Lung (tissue), 12 donors: ENCODE data around the gene ARMS2. TPM values are rescaled to one million over a fixed set of nuclear protein-coding genes. Genes with fewer than 3 reads are reported as not detected.

ENCODE experiments used
- ATAC-seq: fragments of 200-7000 bp; cut with Tn5 transposase; one replicate; pipeline ENCODE4 v1.9.1; 2020; ENCODE audit warnings: moderate number of reproducible peaks; ENCODE audit not compliant: insufficient read depth, low FRiP score
- DNase-seq, 3 donors: peaks; one replicate each; pipeline ENCODE4 v3.0.0-alpha.2; 2013 to 2017
- H3K27ac ChIP-seq, 2 donors: one replicate each; pipeline ENCODE4 v1.5.1; 2013; ENCODE audit warnings: mild to moderate bottlenecking in 2 of 2, moderate library complexity in 2 of 2, control low read depth in 1 of 2, inconsistent platforms in 1 of 2, low read depth in 1 of 2, low read length in 1 of 2
- H3K27me3 ChIP-seq, 3 donors: one replicate each; pipeline ENCODE4 v1.5.1; 2013; ENCODE audit warnings: low read length in 2 of 3; ENCODE audit not compliant: control insufficient read depth in 3 of 3, insufficient read depth in 3 of 3
- H3K36me3 ChIP-seq, 4 donors: one replicate each; pipeline ENCODE4 v1.5.1; 2013; ENCODE audit warnings: low read length in 4 of 4, mild to moderate bottlenecking in 1 of 4, moderate library complexity in 1 of 4; ENCODE audit not compliant: control insufficient read depth in 4 of 4, insufficient read depth in 4 of 4
- H3K4me1 ChIP-seq, 5 donors: one replicate each; pipeline ENCODE4 v1.5.1; 2013; ENCODE audit warnings: low read length in 5 of 5, mild to moderate bottlenecking in 2 of 5, moderate library complexity in 1 of 5; ENCODE audit not compliant: control insufficient read depth in 5 of 5, insufficient read depth in 5 of 5
- H3K4me3 ChIP-seq: one replicate; pipeline ENCODE4 v1.5.1; 2013; ENCODE audit warnings: mild to moderate bottlenecking, control low read depth, moderate library complexity
- H3K9ac ChIP-seq, 2 donors: one replicate each; pipeline ENCODE4 v1.5.1; 2013; ENCODE audit warnings: low read length in 2 of 2, control low read depth in 1 of 2; ENCODE audit not compliant: insufficient read depth in 1 of 2
- H3K9me3 ChIP-seq, 4 donors: one replicate each; pipeline ENCODE4 v1.5.1; 2013; ENCODE audit warnings: low read length in 3 of 4, mild to moderate bottlenecking in 1 of 4, moderate library complexity in 1 of 4; ENCODE audit not compliant: control insufficient read depth in 4 of 4, insufficient read depth in 3 of 4
- WGBS, 2 donors: extraction: QIAGEN DNeasy Blood & Tissue Kit; methylation state at CpG; one replicate each; pipeline ENCODE4 v1.1.7; 2013; 5-methylcytosine and 5-hydroxymethylcytosine counted together
- polyA plus RNA-seq, 2 donors: library from polyadenylated mRNA; stranded (reverse); fragments of 200-250 nt; gene quantifications; one replicate each; pipeline ENCODE4 v1.2.1, GENCODE V29; 2013
- total RNA-seq, 2 donors: library from RNA; depleted of rRNA in 1 of 2; stranded (reverse); fragments of >200 nt in 1 of 2; gene quantifications; one replicate each; pipeline ENCODE4 v1.2.1, GENCODE V29; 2014 to 2021
- TF ChIP-seq, protein P1 (sequence below): IDR thresholded peaks from 2 replicates; pipeline ENCODE4 v1.5.1; 2012; ENCODE audit warnings: mild to moderate bottlenecking; ENCODE audit errors: control extremely low read depth, extremely low read depth
- donor health status: control.
- donor health status: control.
- donor health status: Bipolar disorder and iron deficiency.
- donor health status: healthy.
- donor health status: DM: yes; HTN: yes; CAD: no.

The ARMS2 gene
- total and polyA plus RNA-seq, 4 donors: not detected

DNA sequence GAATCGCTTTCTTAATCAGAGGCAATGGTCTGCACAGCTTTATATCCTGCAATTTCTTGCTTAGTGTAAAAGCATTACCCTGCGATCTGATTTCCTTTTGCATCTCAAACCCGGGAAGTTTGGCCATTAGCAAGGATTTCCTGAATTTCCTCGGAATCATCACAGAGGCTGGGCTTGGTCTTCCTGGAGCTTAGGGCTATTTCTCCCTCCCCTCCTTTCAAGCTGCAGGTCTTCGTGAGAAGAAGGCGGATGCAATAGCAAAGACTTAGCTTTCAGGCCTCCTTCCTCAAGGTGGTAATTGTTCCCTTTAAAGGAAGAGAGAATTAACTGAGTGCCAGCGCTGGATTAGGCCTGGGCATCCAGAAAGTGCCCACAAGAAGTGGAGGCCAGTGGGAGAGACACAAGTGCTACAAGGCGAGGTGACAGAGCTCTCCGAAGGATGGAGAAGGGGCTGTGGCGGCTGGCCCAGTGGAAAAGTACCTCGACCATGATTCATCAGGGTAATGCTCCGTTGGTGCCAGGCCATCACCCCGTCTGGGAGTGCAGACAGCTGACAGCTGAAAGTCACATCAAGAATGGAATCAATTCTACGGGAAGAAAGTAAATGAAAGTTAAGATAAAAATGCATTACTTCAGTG lies 4.0 kb upstream of the ARMS2 start:
- 63 to 66% methylated on average over 14 of the region's 14 CpGs for WGBS, 2 donors

DNA sequence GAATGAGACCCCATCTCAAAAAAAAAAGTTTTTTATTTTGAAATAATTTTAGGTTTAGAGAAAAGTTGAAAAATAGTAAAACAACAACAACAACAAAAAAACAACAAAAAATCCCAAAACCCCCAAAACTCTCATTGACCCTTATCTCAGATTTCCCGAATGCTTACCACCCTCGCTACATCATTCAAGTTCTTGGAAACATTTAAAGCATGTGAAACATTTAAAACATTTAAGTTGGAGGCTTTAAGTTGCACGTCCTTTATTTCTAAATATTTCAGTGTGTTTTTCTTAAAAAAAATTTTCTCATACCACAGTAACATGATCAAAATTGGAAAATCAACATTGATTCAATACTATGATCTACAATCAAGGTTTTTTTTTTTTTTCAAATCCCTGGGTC lies 382 bp upstream of the ARMS2 start:
- WGBS, 2 donors: 83 to 85% methylated on average over 3 of the region's 3 CpGs
- no peak overlapping the region for H3K9ac ChIP-seq
- H3K27ac ChIP-seq: no peak overlapping the region
- H3K4me3 ChIP-seq: no peak overlapping the region
- peaks cover 0 to 3% (median 0%) of the 10 kb centered on the region in 5 donors for H3K4me1 ChIP-seq
- TF ChIP-seq, protein P1, sequence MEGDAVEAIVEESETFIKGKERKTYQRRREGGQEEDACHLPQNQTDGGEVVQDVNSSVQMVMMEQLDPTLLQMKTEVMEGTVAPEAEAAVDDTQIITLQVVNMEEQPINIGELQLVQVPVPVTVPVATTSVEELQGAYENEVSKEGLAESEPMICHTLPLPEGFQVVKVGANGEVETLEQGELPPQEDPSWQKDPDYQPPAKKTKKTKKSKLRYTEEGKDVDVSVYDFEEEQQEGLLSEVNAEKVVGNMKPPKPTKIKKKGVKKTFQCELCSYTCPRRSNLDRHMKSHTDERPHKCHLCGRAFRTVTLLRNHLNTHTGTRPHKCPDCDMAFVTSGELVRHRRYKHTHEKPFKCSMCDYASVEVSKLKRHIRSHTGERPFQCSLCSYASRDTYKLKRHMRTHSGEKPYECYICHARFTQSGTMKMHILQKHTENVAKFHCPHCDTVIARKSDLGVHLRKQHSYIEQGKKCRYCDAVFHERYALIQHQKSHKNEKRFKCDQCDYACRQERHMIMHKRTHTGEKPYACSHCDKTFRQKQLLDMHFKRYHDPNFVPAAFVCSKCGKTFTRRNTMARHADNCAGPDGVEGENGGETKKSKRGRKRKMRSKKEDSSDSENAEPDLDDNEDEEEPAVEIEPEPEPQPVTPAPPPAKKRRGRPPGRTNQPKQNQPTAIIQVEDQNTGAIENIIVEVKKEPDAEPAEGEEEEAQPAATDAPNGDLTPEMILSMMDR: no peak
- DNase-seq (no peak), ATAC-seq (no peak)
- no peaks in the 10 kb centered on the region for H3K36me3 ChIP-seq
- peaks cover 0 to 16% (median 6%) of the 10 kb centered on the region in 3 donors for H3K27me3 ChIP-seq
- H3K9me3 ChIP-seq: no peaks in the 10 kb centered on the region

More for the DNA sequence above, 4.0 kb upstream of the ARMS2 start:
- Histone ChIP-seq H3K36me3 (no peaks in the 10 kb centered on the region), H3K27me3 (no peaks in the 10 kb centered on the region), H3K4me1 (peaks cover 0 to 3% (median 0%) of the 10 kb centered on the region in 5 donors), H3K27ac (peak overlapping the region in 1 of 2 donors; percentile 37), H3K9ac (no peak overlapping the region), H3K9me3 (peaks cover 0 to 2% (median 0%) of the 10 kb centered on the region in 4 donors), H3K4me3 (no peak overlapping the region)
- DNase-seq (peak in 1 of 3 donors; percentile 15), ATAC-seq (no peak)
- TF ChIP-seq, protein P1: no peak

DNA sequence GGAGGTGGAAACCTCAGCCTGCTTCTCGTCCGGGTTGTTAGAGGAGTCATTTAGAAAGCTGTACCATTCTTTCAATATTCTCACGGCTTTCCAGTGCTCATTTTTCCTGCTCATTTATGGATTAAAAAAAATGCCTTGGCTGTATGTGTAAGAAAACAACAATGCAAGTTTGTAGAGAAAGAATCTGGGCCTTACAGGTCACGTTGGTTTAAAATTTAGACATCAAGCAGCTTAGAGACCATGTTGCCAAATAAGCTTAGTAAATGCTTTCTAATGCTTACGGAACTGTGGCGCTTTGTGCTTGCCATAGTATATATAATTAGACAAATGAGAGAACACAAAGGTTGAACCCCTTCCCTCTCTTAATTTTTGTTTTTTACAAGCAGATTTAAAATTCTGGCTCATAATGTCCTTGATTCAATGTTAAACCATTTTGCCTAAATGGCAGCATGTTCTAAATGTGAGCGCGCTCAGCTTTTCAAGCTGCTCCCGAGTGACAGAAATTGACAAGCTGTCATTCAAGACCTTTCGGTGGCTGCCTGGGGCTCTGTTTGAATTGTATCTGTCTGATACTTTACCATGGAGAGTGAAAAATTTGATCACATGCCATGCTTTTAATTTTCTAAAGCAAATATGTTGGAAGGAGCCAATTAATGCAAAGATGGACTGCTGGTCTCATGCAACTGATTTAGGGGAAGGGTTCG lies 1.1 kb downstream of the ARMS2 start:
- ATAC-seq (no peak), DNase-seq (no peak)
- H3K9me3 ChIP-seq: no peaks in the 10 kb centered on the region
- H3K9ac ChIP-seq: no peak overlapping the region
- peaks cover 0 to 23% (median 15%) of the 10 kb centered on the region in 3 donors for H3K27me3 ChIP-seq
- TF ChIP-seq, protein P1: no peak
- peaks cover 0 to 3% (median 2%) of the 10 kb centered on the region in 5 donors for H3K4me1 ChIP-seq
- H3K27ac ChIP-seq: no peak overlapping the region
- no peak overlapping the region for H3K4me3 ChIP-seq
- WGBS, 2 donors: 90 to 95% methylated on average over 11 of the region's 11 CpGs
- no peaks in the 10 kb centered on the region for H3K36me3 ChIP-seq
